Astrocyte (in vitro differentiated cells and primary cell): ENCODE results near the gene OXCT1.
"Not testable (repeated sequence)": the region's sequence is repeated elsewhere in the genome, so short reads cannot be mapped to it uniquely, and the experiment has no call there.

ENCODE experiments used
- EZH2 ChIP-seq: IDR thresholded peaks from 2 replicates; pipeline ENCODE4 v1.6.1; 2012; ENCODE audit warnings: mild to moderate bottlenecking, low read length, inconsistent platforms; ENCODE audit not compliant: insufficient read depth
- TF ChIP-seq, protein P1 (sequence below): IDR thresholded peaks from 2 replicates; pipeline ENCODE4 v1.5.1; 2011; ENCODE audit warnings: low read depth, mild to moderate bottlenecking, inconsistent platforms, low read length, moderate library complexity; ENCODE audit not compliant: insufficient read depth

DNA sequence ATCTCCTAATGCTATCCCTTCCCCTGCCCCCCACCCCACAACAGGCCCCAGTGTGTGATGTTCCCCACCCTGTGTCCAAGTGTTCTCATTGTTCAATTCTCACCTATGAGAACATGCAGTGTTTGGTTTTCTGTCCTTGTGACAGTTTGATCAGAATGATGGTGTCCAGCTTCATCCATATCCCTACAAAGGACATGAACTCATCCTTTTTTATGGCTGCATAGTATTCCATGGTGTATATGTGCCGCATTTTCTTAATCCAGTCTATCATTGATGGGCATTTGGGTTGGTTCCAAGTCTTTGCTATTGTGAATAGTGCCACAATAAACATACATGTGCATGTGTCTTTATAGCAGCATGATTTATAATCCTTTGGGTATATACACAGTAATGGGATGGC, 127.6 kb downstream of the OXCT1 start:
- TF ChIP-seq, protein P1, sequence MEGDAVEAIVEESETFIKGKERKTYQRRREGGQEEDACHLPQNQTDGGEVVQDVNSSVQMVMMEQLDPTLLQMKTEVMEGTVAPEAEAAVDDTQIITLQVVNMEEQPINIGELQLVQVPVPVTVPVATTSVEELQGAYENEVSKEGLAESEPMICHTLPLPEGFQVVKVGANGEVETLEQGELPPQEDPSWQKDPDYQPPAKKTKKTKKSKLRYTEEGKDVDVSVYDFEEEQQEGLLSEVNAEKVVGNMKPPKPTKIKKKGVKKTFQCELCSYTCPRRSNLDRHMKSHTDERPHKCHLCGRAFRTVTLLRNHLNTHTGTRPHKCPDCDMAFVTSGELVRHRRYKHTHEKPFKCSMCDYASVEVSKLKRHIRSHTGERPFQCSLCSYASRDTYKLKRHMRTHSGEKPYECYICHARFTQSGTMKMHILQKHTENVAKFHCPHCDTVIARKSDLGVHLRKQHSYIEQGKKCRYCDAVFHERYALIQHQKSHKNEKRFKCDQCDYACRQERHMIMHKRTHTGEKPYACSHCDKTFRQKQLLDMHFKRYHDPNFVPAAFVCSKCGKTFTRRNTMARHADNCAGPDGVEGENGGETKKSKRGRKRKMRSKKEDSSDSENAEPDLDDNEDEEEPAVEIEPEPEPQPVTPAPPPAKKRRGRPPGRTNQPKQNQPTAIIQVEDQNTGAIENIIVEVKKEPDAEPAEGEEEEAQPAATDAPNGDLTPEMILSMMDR, result not testable (repeated sequence)
- not testable (repeated sequence) for TF ChIP-seq EZH2
